K562 (cell line): ENCODE results near the gene DGCR6L. TPM values are rescaled to one million over a fixed set of nuclear protein-coding genes. Genes with fewer than 3 reads are reported as not detected.
A peak's percentile ranks its signal among the peaks of the same experiment; 100 is the strongest.

Experiments used
- ATF1 ChIP-seq, 2 experiments: fragments of 450-650 bp in 1 of 2; IDR thresholded peaks; 2 replicates each; pipeline ENCODE4 v1.6.1; 2016; ENCODE audit warnings: missing compliant biosample characterization in 1 of 2, missing genetic modification characterization in 1 of 2
- BRD4 ChIP-seq: fragments of 200-600 bp; sonication (generic); IDR thresholded peaks from 2 replicates; pipeline ENCODE4 v1.6.1; 2017; ENCODE audit warnings: inconsistent platforms
- CBX8 ChIP-seq: fragments of 200-600 bp; sonication (generic); IDR thresholded peaks from 2 replicates; pipeline ENCODE4 v1.6.1; 2012; ENCODE audit warnings: borderline replicate concordance, mixed run types, low read depth, mild to moderate bottlenecking, moderate library complexity, mixed read lengths, low read length, control low read depth, inconsistent platforms; ENCODE audit not compliant: poor library complexity, severe bottlenecking; ENCODE audit errors: extremely low read depth
- CGGBP1 ChIP-seq: fragments of 250-450 bp; sonication (Bioruptor Pico); IDR thresholded peaks from 2 replicates; pipeline ENCODE4 v1.9.0; 2021; ENCODE audit warnings: mild to moderate bottlenecking
- CHCHD3 ChIP-seq: fragments of 250-450 bp; sonication (Bioruptor Pico); IDR thresholded peaks from 2 replicates; pipeline ENCODE4 v2.1.2; 2022; ENCODE audit warnings: mild to moderate bottlenecking
- E2F6 ChIP-seq, 2 experiments: IDR thresholded peaks; 2 replicates each; pipeline ENCODE4 v1.6.1; 2011; ENCODE audit warnings: borderline replicate concordance in 1 of 2, control low read depth in 1 of 2, low read depth in 1 of 2, low read length in 1 of 2, mild to moderate bottlenecking in 1 of 2, mixed read lengths in 1 of 2, moderate library complexity in 1 of 2; ENCODE audit not compliant: insufficient read depth in 1 of 2, insufficient read length in 1 of 2, poor library complexity in 1 of 2, severe bottlenecking in 1 of 2; ENCODE audit errors: extremely low read depth in 1 of 2
- EHMT2 ChIP-seq: fragments of 450-650 bp; IDR thresholded peaks from 2 replicates; pipeline ENCODE4 v1.6.1; 2018; ENCODE audit warnings: antibody characterized with exemption
- ELF2 ChIP-seq: fragments of 250-450 bp; sonication (Bioruptor Pico); IDR thresholded peaks from 2 replicates; pipeline ENCODE4 v1.5.0; 2021; ENCODE audit warnings: mild to moderate bottlenecking
- GMEB1 ChIP-seq: fragments of 250-450 bp; sonication (Bioruptor Pico); IDR thresholded peaks from 2 replicates; pipeline ENCODE4 v1.4.0; 2020; ENCODE audit warnings: mild to moderate bottlenecking
- GTF2E2 ChIP-seq: fragments of 200-800 bp; sonication (Bioruptor generic); IDR thresholded peaks from 2 replicates; pipeline ENCODE4 v1.6.1; 2016; ENCODE audit warnings: missing genetic modification characterization, missing compliant biosample characterization
- HIVEP1 ChIP-seq: fragments of 250-450 bp; sonication (Bioruptor Pico); IDR thresholded peaks from 2 replicates; pipeline ENCODE4 v1.4.0; 2020; ENCODE audit warnings: mild to moderate bottlenecking
- TBL1XR1 ChIP-seq, 2 experiments: IDR thresholded peaks; 2 replicates each; pipeline ENCODE4 v1.6.1; 2012; ENCODE audit warnings: improper control_type of control experiment in 2 of 2, low read length in 2 of 2, mild to moderate bottlenecking in 1 of 2
- TBP ChIP-seq: optimal IDR thresholded peaks from 2 replicates; pipeline ENCODE3; 2011; ENCODE audit warnings: low read depth, low read length, improper control_type of control experiment
- USF1 ChIP-seq: sonication (generic); formaldehyde crosslinking; IDR thresholded peaks from 2 replicates; pipeline ENCODE4 v1.9.0; 2022; ENCODE audit warnings: mild to moderate bottlenecking, missing genetic modification reagents
- ZNF143 ChIP-seq: sonication (generic); formaldehyde crosslinking; IDR thresholded peaks from 2 replicates; pipeline ENCODE4 v1.9.0; 2022; ENCODE audit warnings: mild to moderate bottlenecking, missing genetic modification reagents
- ZNF165 ChIP-seq: fragments of 250-450 bp; sonication (Bioruptor Pico); IDR thresholded peaks from 2 replicates; pipeline ENCODE4 v1.4.0; 2020; ENCODE audit warnings: borderline replicate concordance
- ZNF324 ChIP-seq: fragments of 250-450 bp; sonication (Bioruptor Pico); IDR thresholded peaks from 2 replicates; pipeline ENCODE4 v1.4.0; 2020; ENCODE audit warnings: mild to moderate bottlenecking
- ZNF740 ChIP-seq, 3 experiments: fragments of 200-800 bp in 1 of 3; sonication (Bioruptor generic) in 1 of 3; sonication (generic) in 1 of 3; formaldehyde crosslinking in 1 of 3; IDR thresholded peaks; 2 replicates each; pipeline versions ENCODE4 v1.6.1 to v1.8.0; 2016 to 2022; ENCODE audit warnings: mild to moderate bottlenecking in 2 of 3, missing compliant biosample characterization in 2 of 3, missing genetic modification characterization in 2 of 3, missing genetic modification reagents in 1 of 3
- ZNF766 ChIP-seq: fragments of 200-800 bp; sonication (Bioruptor generic); conservative IDR thresholded peaks from 2 replicates; pipeline ENCODE4 v1.6.1; 2016; ENCODE audit warnings: missing genetic modification characterization, missing compliant biosample characterization
- ZNF780A ChIP-seq: fragments of 250-450 bp; sonication (Bioruptor Pico); IDR thresholded peaks from 2 replicates; pipeline ENCODE4 v1.5.0; 2021; ENCODE audit warnings: mild to moderate bottlenecking
- polyA plus RNA-seq, 8 experiments: library from polyadenylated mRNA; depleted of rRNA in 4 of 8; stranded (reverse) in 5 of 8; unstranded in 3 of 8; fragments of >200 nt; fragmentation: Nextera tagmentation in 2 of 8; fragmentation: Illumina TruSeq in 1 of 8; extraction: Ambion mirVana in 2 of 8; extraction: Trizol in 1 of 8; gene quantifications; 2 replicates each; pipeline versions ENCODE4 v1.2.1 to v1.2.3, GENCODE V29; 2011 to 2014; ENCODE audit warnings: inconsistent platforms in 1 of 8, missing spikeins in 1 of 8
- total RNA-seq, 7 experiments: library from RNA; depleted of rRNA in 6 of 7; stranded (reverse); fragments of >200 nt in 6 of 7; fragmentation: Illumina TruSeq in 2 of 7; extraction: Trizol in 2 of 7; gene quantifications; 2 replicates each; pipeline versions ENCODE4 v1.2.1 to v1.2.3, GENCODE V29; 2011 to 2021; ENCODE audit warnings: low replicate concordance in 1 of 7

The DGCR6L gene
- total and polyA plus RNA-seq, 9 of the 15 experiments (the other 6 are each of a cell fraction or from before 2014, with no cell fraction given) = 3.6 to 151 (median 51.0) TPM

GRCh38 chr22:20319745-20320658, at the start of gene DGCR6L (continued):
- TF ChIP-seq E2F6 (IDR thresholded peaks at IDR 0.05; ENCODE audit: borderline replicate concordance in 1 of 2, extremely low read depth in 1 of 2, insufficient read depth in 1 of 2, insufficient read length in 1 of 2, low read depth in 1 of 2, low read length in 1 of 2, poor library complexity in 1 of 2, severe bottlenecking in 1 of 2) (peak; percentile 79 to 88), ZNF143 (CRISPR knock-in tag) (no peak; the same call in 1 of the 2 replicates), ZNF766 (peak; percentile 78; the same call in 1 of the 2 replicates), ZNF165 (CRISPR knock-in tag) (peak; percentile 94; the same call in 1 of the 2 replicates), BRD4 (0 out of 2 replicates have a peak, but pooled peaks have one; percentile 31), ZNF740 (CRISPR knock-in tag; IDR thresholded peaks at IDR 0.05) (no peak), ZNF740 (tag; IDR thresholded peaks at IDR 0.05) (peak in 1 of 2 experiments; percentile 18; a peak in 1 of 4 replicates), CGGBP1 (CRISPR knock-in tag) (peak; percentile 87), TBL1XR1 (IDR thresholded peaks at IDR 0.05; ENCODE audit: low read length in 2 of 2) (peak in 1 of 2 experiments; percentile 72; a peak in 3 of 4 replicates), EHMT2 (no peak), TBP (peak; percentile 63), CHCHD3 (peak; percentile 87; the same call in 1 of the 2 replicates), GTF2E2 (no peak; the same call in 1 of the 2 replicates), HIVEP1 (CRISPR knock-in tag) (peak; percentile 73; the same call in 1 of the 2 replicates), USF1 (peak; percentile 21), ZNF324 (peak; percentile 63), ELF2 (0 out of 2 replicates have a peak, but pooled peaks have one; percentile 61), CBX8 (no peak), GMEB1 (CRISPR knock-in tag) (peak; percentile 93), ZNF780A (CRISPR knock-in tag) (no peak), ATF1 (CRISPR knock-in tag; IDR thresholded peaks at IDR 0.05) (peak; percentile 19; the same call in 1 of the 2 replicates), ATF1 (tag; IDR thresholded peaks at IDR 0.05) (peak; percentile 94)
